ENCODE data around the gene FTL.
"Not testable (repeated sequence)": the region's sequence is repeated elsewhere in the genome, so short reads cannot be mapped to it uniquely, and the experiment has no call there.

FTL gene

GRCh38 chr19:48965040-48965805 lies at the start of gene FTL:
Gene FTL, plus strand, starts transcription at chr19:48965309. Its CDS starts 199 bp downstream, at chr19:48965508.
- Histone ChIP-seq H3K4me3 (ENCODE audit: low read length) (peak within 1 kb of the TSS; percentile 86), H3K9ac (ENCODE audit: low read depth, low read length) (peak within 1 kb of the TSS; percentile 95), H3K36me3 (ENCODE audit: insufficient read depth, low read depth, low read length) (peaks cover 43% of the 10 kb centered on the region), H3K9me3 (ENCODE audit: insufficient read depth, low read depth, low read length) (no peaks in the 10 kb centered on the region), H3K27ac (ENCODE audit: low read length) (peak within 1 kb of the TSS; percentile 71), H3K27me3 (ENCODE audit: insufficient read depth, low read length) (no peaks in the 10 kb centered on the region), H3K4me1 (ENCODE audit: insufficient read depth, low read length) (peaks cover 17% of the 10 kb centered on the region)

GRCh38 chr19:48915757-48916156 lies 49.4 kb upstream of the FTL start:
- H3K27me3 ChIP-seq (ENCODE audit: insufficient read depth, low read length), result no peaks in the 10 kb centered on the region
- H3K9me3 ChIP-seq (ENCODE audit: insufficient read depth, low read depth, low read length), result no peaks in the 10 kb centered on the region
- no peak overlapping the region for H3K27ac ChIP-seq (ENCODE audit: low read length)
- H3K4me3 ChIP-seq (ENCODE audit: low read length), result no peak overlapping the region
- no peaks in the 10 kb centered on the region for H3K4me1 ChIP-seq (ENCODE audit: insufficient read depth, low read length)
- peaks cover 75% of the 10 kb centered on the region for H3K36me3 ChIP-seq (ENCODE audit: insufficient read depth, low read depth, low read length)
- no peak overlapping the region for H3K9ac ChIP-seq (ENCODE audit: low read depth, low read length)

DNA sequence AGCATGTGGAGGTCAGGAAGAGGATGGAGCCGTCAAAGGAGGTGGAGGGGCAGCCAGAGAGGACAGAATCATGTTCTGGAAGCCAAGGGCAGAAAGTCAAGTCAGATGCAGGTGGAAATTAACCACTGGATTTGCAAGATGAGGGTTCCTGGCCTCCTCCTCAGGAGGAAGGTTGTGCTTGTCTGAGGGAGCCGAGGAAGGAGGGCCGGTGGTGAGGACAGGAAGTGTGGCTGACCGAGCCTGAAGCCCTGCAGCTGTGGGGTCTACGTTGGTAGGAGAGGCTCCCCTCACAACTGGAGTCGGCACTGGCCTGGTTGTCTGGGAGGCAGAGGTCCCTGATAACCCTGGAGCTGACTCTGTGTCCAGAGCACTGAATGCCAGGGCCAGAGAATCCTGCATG lies 47.0 kb upstream of the FTL start:
- H3K36me3 ChIP-seq (ENCODE audit: insufficient read depth, low read depth, low read length), result peaks cover 68% of the 10 kb centered on the region
- H3K27me3 ChIP-seq (ENCODE audit: insufficient read depth, low read length), result no peaks in the 10 kb centered on the region
- no peak overlapping the region for H3K9ac ChIP-seq (ENCODE audit: low read depth, low read length)
- no peak overlapping the region for H3K27ac ChIP-seq (ENCODE audit: low read length)
- no peaks in the 10 kb centered on the region for H3K4me1 ChIP-seq (ENCODE audit: insufficient read depth, low read length)
- no peaks in the 10 kb centered on the region for H3K9me3 ChIP-seq (ENCODE audit: insufficient read depth, low read depth, low read length)
- H3K4me3 ChIP-seq (ENCODE audit: low read length), result no peak overlapping the region

- H3K36me3 ChIP-seq (ENCODE audit: insufficient read depth, low read depth, low read length), result peaks cover 64% of the 10 kb centered on the region
- H3K4me1 ChIP-seq (ENCODE audit: insufficient read depth, low read length), result no peaks in the 10 kb centered on the region
- H3K27ac ChIP-seq (ENCODE audit: low read length), result no peak overlapping the region
- H3K9me3 ChIP-seq (ENCODE audit: insufficient read depth, low read depth, low read length), result no peaks in the 10 kb centered on the region
- H3K27me3 ChIP-seq (ENCODE audit: insufficient read depth, low read length), result no peaks in the 10 kb centered on the region
- H3K9ac ChIP-seq (ENCODE audit: low read depth, low read length), result no peak overlapping the region
- no peak overlapping the region for H3K4me3 ChIP-seq (ENCODE audit: low read length)
Observed at GRCh38 chr19:48918801-48919247, 46.3 kb upstream of the FTL start.

- H3K4me1 ChIP-seq (ENCODE audit: insufficient read depth, low read length); H3K9ac ChIP-seq (ENCODE audit: low read depth, low read length); H3K4me3 ChIP-seq (ENCODE audit: low read length); H3K27me3 ChIP-seq (ENCODE audit: insufficient read depth, low read length); H3K27ac ChIP-seq (ENCODE audit: low read length); H3K9me3 ChIP-seq (ENCODE audit: insufficient read depth, low read depth, low read length): not testable (repeated sequence)
- H3K36me3 ChIP-seq (ENCODE audit: insufficient read depth, low read depth, low read length), result peaks cover 59% of the 10 kb centered on the region
Observed at GRCh38 chr19:48919271-48919670, 45.8 kb upstream of the FTL start.

- no peaks in the 10 kb centered on the region for H3K9me3 ChIP-seq (ENCODE audit: insufficient read depth, low read depth, low read length)
- H3K36me3 ChIP-seq (ENCODE audit: insufficient read depth, low read depth, low read length), result peaks cover 47% of the 10 kb centered on the region
- no peak overlapping the region for H3K4me3 ChIP-seq (ENCODE audit: low read length)
- no peak overlapping the region for H3K9ac ChIP-seq (ENCODE audit: low read depth, low read length)
- no peaks in the 10 kb centered on the region for H3K4me1 ChIP-seq (ENCODE audit: insufficient read depth, low read length)
- no peak overlapping the region for H3K27ac ChIP-seq (ENCODE audit: low read length)
- H3K27me3 ChIP-seq (ENCODE audit: insufficient read depth, low read length), result no peaks in the 10 kb centered on the region
Observed at GRCh38 chr19:48920949-48921348, 44.2 kb upstream of the FTL start.

DNA sequence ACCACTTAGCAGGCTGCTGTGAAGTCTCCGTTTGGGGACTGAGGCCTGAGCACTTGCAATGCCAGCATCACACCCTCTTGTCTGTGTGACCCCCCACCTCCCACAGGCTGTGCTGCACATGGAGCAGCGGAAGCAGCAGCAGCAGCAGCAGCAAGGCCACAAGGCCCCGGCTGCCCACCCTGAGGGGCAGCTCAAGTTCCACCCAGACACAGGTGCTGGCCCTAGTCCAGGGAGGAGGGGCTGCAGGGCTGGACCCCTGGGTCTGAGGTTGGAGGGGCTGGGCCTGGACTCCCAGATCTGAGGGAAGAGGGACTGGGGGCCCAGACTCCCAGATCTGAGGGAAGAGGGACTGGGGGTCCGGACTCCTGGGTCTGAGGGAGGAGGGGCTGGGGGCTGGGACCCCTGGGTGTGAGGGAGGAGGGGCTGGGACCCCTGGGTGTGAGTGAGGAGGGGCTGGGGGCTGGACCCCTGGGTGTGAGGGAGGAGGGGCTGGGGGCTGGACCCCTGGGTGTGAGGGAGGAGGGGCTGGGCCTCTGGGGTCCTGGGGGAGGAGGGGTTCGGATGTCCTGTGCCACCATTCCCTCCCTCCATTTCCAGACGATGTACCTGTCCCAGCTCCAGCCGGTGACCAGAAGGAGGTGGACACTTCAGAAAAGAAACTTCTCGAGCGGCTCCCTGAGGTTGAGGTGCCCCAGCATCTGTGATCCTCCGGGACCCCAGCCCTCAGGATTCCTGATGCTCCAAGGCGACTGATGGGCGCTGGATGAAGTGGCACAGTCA lies 43.2 kb upstream of the FTL start:
- Histone ChIP-seq H3K9ac (ENCODE audit: low read depth, low read length) (no peak overlapping the region), H3K27me3 (ENCODE audit: insufficient read depth, low read length) (no peaks in the 10 kb centered on the region), H3K27ac (ENCODE audit: low read length) (no peak overlapping the region), H3K4me3 (ENCODE audit: low read length) (no peak overlapping the region), H3K4me1 (ENCODE audit: insufficient read depth, low read length) (no peaks in the 10 kb centered on the region), H3K9me3 (ENCODE audit: insufficient read depth, low read depth, low read length) (no peaks in the 10 kb centered on the region), H3K36me3 (ENCODE audit: insufficient read depth, low read depth, low read length) (peaks cover 41% of the 10 kb centered on the region)

DNA sequence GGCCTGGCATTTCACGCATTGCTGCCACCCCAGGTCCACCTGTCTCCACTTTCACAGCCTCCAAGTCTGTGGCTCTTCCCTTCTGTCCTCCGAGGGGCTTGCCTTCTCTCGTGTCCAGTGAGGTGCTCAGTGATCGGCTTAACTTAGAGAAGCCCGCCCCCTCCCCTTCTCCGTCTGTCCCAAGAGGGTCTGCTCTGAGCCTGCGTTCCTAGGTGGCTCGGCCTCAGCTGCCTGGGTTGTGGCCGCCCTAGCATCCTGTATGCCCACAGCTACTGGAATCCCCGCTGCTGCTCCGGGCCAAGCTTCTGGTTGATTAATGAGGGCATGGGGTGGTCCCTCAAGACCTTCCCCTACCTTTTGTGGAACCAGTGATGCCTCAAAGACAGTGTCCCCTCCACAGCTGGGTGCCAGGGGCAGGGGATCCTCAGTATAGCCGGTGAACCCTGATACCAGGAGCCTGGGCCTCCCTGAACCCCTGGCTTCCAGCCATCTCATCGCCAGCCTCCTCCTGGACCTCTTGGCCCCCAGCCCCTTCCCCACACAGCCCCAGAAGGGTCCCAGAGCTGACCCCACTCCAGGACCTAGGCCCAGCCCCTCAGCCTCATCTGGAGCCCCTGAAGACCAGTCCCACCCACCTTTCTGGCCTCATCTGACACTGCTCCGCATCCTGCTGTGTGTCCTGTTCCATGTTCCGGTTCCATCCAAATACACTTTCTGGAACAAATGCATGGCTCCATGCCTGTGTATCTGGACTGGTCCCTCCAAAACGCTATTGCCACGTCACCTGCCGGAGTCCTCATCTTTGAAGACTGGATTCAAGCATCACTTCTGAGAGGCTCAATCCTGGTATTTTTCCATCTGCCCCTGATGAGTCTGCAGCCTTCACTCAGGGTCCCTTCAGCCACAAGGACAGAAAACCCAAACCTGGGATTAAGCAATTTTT lies 42.3 kb upstream of the FTL start:
- Histone ChIP-seq H3K4me3 (ENCODE audit: low read length) (no peak overlapping the region), H3K9ac (ENCODE audit: low read depth, low read length) (no peak overlapping the region), H3K36me3 (ENCODE audit: insufficient read depth, low read depth, low read length) (peaks cover 41% of the 10 kb centered on the region), H3K27ac (ENCODE audit: low read length) (no peak overlapping the region), H3K27me3 (ENCODE audit: insufficient read depth, low read length) (no peaks in the 10 kb centered on the region), H3K9me3 (ENCODE audit: insufficient read depth, low read depth, low read length) (no peaks in the 10 kb centered on the region), H3K4me1 (ENCODE audit: insufficient read depth, low read length) (no peaks in the 10 kb centered on the region)

DNA sequence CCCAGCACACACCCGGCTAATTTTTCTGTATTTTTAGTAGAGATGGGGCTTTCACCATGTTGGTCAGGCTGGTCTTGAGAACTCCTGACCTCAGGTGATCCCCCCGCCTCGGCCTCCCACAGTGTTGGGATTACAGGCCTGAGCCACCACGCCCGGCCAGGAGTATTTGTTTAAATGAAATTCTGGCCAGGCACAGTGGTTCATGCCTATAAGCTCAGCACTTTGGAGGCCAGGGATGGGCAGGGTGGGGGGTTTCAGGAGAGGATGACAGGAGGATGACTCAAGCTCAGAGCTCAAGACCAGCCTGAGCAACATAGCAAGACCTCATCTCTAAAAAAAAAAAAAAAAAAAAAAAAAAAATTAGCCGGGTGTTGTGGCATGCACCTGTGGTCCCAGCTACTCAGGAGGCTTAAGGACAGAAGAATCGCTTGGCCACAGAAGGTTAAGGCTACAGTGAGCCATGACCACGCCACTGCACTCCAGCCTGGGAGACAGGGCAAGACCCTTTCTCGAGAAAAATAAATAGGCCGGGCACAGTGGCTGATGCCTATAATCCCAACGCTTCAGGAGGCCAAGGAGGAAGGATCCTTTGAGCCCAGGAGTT lies 39.8 kb upstream of the FTL start:
- H3K27ac ChIP-seq (ENCODE audit: low read length), result no peak overlapping the region
- H3K4me1 ChIP-seq (ENCODE audit: insufficient read depth, low read length), result no peaks in the 10 kb centered on the region
- H3K9ac ChIP-seq (ENCODE audit: low read depth, low read length), result no peak overlapping the region
- H3K4me3 ChIP-seq (ENCODE audit: low read length), result no peak overlapping the region
- no peaks in the 10 kb centered on the region for H3K27me3 ChIP-seq (ENCODE audit: insufficient read depth, low read length)
- H3K36me3 ChIP-seq (ENCODE audit: insufficient read depth, low read depth, low read length), result peaks cover 23% of the 10 kb centered on the region
- H3K9me3 ChIP-seq (ENCODE audit: insufficient read depth, low read depth, low read length), result no peaks in the 10 kb centered on the region

DNA sequence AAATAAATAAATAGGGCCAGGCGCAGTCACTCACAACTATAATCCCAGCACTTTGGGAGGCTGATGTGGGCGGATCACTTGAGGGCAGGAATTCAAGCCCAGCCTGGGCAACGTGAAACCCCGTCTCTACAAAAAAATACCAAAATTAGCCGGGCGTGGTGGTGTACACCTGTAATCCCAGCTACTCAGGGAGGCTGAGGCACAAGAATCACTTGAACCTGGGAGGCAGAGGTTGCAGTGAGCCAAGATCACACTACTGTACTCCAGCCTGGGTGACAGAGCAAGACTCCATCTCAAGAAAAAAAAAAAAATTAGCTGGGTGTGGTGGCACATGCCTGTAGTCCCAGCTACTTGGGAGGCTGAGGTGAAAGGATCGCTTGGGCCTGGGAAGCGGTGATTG lies 39.2 kb upstream of the FTL start:
- not testable (repeated sequence) for H3K4me3 ChIP-seq (ENCODE audit: low read length); H3K4me1 ChIP-seq (ENCODE audit: insufficient read depth, low read length); H3K9me3 ChIP-seq (ENCODE audit: insufficient read depth, low read depth, low read length); H3K9ac ChIP-seq (ENCODE audit: low read depth, low read length); H3K27me3 ChIP-seq (ENCODE audit: insufficient read depth, low read length); H3K27ac ChIP-seq (ENCODE audit: low read length)
- peaks cover 18% of the 10 kb centered on the region; the same call in 1 of the 2 replicates for H3K36me3 ChIP-seq (ENCODE audit: insufficient read depth, low read depth, low read length)

DNA sequence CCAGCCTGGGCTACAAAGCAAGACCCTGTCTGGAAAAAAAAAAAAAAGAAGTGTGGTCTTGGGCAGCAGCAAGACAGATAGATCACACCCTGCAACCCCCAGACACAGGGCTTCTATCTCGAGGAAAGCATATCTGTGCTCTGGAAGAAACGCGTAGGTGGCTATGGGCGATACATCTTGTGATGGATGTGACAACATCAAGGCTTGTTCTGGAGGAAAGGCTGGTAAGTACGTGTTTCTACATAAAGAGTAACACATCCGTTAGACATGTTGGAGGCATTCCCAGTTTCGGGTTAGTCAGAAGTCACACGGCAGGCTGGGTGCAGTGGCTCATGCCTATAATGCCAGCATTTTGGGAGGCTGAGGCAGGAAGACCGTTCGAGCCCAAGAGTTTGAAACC lies 38.2 kb upstream of the FTL start:
- H3K27ac ChIP-seq (ENCODE audit: low read length), result no peak overlapping the region
- H3K36me3 ChIP-seq (ENCODE audit: insufficient read depth, low read depth, low read length), result peaks cover 9% of the 10 kb centered on the region; the same call in 1 of the 2 replicates

More for the DNA sequence above, 38.2 kb upstream of the FTL start:
- H3K4me1 ChIP-seq (ENCODE audit: insufficient read depth, low read length), result no peaks in the 10 kb centered on the region
- no peak overlapping the region for H3K4me3 ChIP-seq (ENCODE audit: low read length)
- H3K27me3 ChIP-seq (ENCODE audit: insufficient read depth, low read length), result peaks cover 8% of the 10 kb centered on the region
- no peaks in the 10 kb centered on the region for H3K9me3 ChIP-seq (ENCODE audit: insufficient read depth, low read depth, low read length)
- no peak overlapping the region for H3K9ac ChIP-seq (ENCODE audit: low read depth, low read length)
